Measurements from ENCODE around the gene KLHDC7B. TPM values are rescaled to one million over a fixed set of nuclear protein-coding genes. Genes with fewer than 3 reads are reported as not detected.

The KLHDC7B gene
- total and polyA plus RNA-seq, 2 of the 13 experiments (the other 11 are each of a cell fraction or from before 2014, with no cell fraction given) = 0.11 TPM; not detected in 1

DNA sequence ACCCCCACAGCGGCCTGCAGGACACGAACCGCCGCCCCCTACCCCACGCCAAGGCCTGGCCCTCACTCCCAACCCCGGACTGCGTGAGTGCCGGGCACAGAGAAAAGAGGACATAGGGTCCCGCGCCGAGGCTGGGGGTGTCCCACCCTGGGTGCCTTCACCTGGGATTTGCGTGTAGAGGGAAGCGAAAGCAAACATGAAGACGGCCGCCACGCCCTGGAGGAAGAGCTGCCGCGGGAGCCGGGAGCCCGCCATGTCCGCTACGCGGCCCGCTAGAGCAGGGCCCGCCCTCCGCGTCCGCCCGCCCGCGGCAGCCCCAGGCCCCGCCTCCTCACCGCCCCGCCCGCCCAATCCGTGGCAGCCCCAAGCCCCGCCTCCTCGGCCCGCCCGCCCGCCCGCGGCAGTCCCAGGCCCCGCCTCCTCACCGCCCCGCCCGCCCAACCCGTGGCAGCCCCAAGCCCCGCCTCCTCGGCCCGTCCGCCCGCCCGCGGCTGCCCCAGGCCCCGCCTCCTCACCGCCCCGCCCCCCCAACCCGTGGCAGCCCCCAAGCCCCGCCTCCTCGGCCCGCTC lies 38.2 kb upstream of the KLHDC7B start, which contains the start of gene LMF2 (continued):
- TF ChIP-seq, protein P1, sequence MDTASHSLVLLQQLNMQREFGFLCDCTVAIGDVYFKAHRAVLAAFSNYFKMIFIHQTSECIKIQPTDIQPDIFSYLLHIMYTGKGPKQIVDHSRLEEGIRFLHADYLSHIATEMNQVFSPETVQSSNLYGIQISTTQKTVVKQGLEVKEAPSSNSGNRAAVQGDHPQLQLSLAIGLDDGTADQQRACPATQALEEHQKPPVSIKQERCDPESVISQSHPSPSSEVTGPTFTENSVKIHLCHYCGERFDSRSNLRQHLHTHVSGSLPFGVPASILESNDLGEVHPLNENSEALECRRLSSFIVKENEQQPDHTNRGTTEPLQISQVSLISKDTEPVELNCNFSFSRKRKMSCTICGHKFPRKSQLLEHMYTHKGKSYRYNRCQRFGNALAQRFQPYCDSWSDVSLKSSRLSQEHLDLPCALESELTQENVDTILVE (CRISPR knock-in tag; IDR thresholded peaks at IDR 0.05) = peak; percentile 49; the same call in 1 of the 2 replicates
- no peak for TF ChIP-seq ZBTB42 (CRISPR knock-in tag; IDR thresholded peaks at IDR 0.05)
- TF ChIP-seq HBP1 (CRISPR knock-in tag; IDR thresholded peaks at IDR 0.05; ENCODE audit: low read depth) = 0 out of 2 replicates have a peak, but pooled peaks have one; percentile 29
- TF ChIP-seq DBP (CRISPR knock-in tag; IDR thresholded peaks at IDR 0.05; ENCODE audit: not compliant biosample characterization) = no peak
- peak; percentile 86 for TF ChIP-seq YY1 (IDR thresholded peaks at IDR 0.05; ENCODE audit: insufficient read depth, insufficient replicate concordance, low read depth, low read length)
- TF ChIP-seq ZNF776 (CRISPR knock-in tag; IDR thresholded peaks at IDR 0.05) = no peak
- peak; percentile 54 for TF ChIP-seq SP5 (CRISPR knock-in tag; IDR thresholded peaks at IDR 0.05; ENCODE audit: borderline replicate concordance, low read depth)
- no peak for TF ChIP-seq NR3C1 (CRISPR knock-in tag; IDR thresholded peaks at IDR 0.05)
- no peak for TF ChIP-seq POGZ (CRISPR knock-in tag; IDR thresholded peaks at IDR 0.05)
- peak; percentile 46; the same call in 1 of the 2 replicates for TF ChIP-seq ZNF331 (CRISPR knock-in tag; IDR thresholded peaks at IDR 0.05)
- TF ChIP-seq BRF2 (CRISPR knock-in tag; IDR thresholded peaks at IDR 0.05) = no peak
- TF ChIP-seq PRDM15 (CRISPR knock-in tag; IDR thresholded peaks at IDR 0.05) = no peak
- TF ChIP-seq, protein P2, sequence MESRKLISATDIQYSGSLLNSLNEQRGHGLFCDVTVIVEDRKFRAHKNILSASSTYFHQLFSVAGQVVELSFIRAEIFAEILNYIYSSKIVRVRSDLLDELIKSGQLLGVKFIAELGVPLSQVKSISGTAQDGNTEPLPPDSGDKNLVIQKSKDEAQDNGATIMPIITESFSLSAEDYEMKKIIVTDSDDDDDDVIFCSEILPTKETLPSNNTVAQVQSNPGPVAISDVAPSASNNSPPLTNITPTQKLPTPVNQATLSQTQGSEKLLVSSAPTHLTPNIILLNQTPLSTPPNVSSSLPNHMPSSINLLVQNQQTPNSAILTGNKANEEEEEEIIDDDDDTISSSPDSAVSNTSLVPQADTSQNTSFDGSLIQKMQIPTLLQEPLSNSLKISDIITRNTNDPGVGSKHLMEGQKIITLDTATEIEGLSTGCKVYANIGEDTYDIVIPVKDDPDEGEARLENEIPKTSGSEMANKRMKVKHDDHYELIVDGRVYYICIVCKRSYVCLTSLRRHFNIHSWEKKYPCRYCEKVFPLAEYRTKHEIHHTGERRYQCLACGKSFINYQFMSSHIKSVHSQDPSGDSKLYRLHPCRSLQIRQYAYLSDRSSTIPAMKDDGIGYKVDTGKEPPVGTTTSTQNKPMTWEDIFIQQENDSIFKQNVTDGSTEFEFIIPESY (CRISPR knock-in tag; IDR thresholded peaks at IDR 0.05) = no peak
- TF ChIP-seq HMGXB4 (CRISPR knock-in tag; IDR thresholded peaks at IDR 0.05; ENCODE audit: borderline replicate concordance in 1 of 2, low read depth in 1 of 2) = 0 out of 4 replicates have a peak, but pooled peaks have one; percentile 50 to 56
- no peak for TF ChIP-seq SP1 (IDR thresholded peaks at IDR 0.05)
- peak; percentile 69 for TF ChIP-seq SP1 (CRISPR knock-in tag; IDR thresholded peaks at IDR 0.05)
